ENCODE data around the gene HYAL3.
A peak's percentile ranks its signal among the peaks of the same experiment; 100 is the strongest.
"Not testable (repeated sequence)": the region's sequence is repeated elsewhere in the genome, so short reads cannot be mapped to it uniquely, and the experiment has no call there.

The HYAL3 gene

DNA sequence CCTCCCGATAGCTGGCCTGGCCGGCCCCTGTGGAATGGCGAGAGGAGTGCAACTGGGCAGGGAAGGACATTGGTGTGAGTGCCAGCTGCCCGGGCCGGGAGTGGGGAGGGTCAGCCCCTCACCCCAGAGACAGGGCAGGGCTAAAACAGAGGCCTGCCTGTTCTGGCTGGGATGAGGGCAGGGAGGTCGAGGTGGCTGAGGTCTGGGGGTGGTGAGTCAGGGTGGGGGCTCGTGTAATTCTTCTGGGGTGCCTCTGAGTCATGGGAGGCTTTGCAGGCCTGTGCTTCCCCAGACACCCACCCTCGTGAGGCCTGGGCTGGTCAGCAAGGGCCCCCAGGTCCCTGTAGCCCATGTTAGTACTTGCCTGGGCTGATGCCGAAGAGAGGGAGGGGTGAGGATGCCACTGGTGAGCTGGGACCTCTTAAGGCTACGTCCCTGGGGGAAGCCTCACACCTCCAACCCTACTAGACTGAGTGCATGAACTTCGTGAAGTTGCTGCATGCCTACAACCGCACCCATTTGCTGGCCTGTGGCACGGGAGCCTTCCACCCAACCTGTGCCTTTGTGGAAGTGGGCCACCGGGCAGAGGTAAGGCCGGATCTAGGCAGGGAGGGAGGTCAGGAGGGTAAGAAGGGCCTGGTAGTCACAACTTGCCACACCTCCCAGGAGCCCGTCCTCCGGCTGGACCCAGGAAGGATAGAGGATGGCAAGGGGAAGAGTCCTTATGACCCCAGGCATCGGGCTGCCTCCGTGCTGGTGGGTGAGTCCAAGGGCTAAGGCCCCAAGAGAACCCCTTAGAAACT lies 28.6 kb downstream of the HYAL3 start:
- DNase-seq (ENCODE audit: low read depth in 2 of 2): no peak

DNA sequence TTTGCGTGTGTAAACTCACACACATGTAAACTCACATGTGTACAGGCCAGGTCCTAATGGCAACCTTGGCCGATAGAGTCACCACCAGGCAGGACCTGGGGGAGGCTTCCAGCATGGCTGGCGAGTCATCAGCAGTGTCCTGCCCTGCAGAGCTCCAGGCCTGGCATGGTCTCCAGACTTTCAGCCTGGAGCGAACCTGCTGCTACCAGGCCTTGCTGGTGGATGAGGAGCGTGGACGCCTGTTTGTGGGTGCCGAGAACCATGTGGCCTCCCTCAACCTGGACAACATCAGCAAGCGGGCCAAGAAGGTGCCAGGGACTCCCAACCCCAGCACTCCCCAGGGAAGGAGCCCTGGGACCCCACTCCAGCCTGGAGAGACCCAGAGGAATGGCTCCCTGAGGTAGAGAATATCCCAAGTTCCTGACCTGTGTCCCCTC lies 29.2 kb downstream of the HYAL3 start:
- no peak for DNase-seq (ENCODE audit: low read depth in 2 of 2)

DNA sequence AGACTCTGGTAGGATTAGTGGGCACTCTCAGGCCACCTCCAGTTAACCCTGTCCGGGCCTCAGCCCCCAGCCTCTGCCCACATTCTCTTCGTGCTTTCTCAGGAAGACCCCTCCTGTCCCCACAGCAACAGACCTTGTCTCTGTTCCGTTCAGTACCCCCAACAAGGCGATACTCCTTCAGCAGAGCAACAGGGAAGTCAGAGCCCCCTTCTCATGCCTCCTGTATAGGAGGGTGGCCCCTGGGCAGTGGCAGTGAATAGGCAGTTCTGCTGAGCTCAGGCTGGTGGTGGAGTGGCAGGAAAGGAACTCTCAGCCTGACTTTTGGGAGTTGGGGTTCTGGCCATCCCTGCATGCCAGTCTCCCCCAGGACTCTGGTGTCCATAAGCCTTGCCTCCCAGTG lies 29.7 kb downstream of the HYAL3 start:
- no peak for DNase-seq (ENCODE audit: low read depth in 2 of 2)

DNA sequence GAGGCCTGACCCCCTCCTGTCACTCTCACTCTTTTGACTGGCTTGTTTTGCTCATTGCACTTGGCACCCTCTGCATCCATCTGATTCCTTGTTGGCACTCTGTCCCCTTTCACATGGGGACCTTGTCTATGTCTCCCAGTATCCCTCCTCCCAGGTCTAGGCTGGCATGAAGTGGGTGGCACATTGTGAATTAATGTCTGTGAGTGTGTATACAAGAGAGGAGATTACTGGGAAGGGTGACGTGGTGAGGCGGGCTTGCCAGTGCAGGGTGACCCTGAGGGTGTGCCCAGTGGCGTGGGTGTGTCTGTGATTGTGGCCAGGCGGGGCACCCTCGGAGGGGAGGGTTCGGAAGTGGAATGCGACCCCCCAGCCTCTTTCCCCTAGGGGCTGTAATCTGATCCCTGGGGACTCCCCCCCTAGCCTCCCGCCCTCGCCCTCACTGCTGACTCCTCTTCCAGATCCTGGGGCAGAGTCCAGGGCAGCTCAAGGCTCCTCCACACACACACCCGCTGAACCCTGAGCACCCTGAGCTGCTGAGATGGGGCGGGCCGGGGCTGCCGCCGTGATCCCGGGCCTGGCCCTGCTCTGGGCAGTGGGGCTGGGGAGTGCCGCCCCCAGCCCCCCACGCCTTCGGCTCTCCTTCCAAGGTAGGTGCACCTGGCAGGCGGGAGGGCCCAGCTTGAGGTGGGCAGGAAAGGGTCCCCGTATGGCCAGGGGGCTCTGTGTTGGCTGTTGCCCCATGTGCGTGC lies 30.3 kb downstream of the HYAL3 start, which contains the start of gene SEMA3B:
TSS of gene SEMA3B (plus strand) at position 445 of the 749 bp plus-strand sequence. CDS start at position 539, 94 bp downstream.
- DNase-seq (ENCODE audit: low read depth in 2 of 2): no peak

DNA sequence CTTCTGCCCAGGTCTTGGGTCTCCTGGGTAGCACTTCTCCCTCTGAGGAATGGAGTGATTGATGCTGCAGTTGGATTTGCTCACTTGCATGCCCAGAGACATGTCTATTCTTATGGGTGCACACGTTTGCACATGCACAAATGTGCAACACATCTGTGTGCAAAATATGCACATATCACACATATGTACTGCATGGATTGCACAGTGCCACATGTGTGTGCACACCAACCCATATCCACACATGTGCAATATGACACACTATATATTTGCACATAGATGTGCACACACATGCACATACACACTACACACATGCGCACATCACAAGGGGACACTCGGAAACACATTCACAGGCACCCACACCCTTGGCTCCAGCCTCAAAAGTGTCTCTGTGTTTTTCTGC lies 30.9 kb downstream of the HYAL3 start:
- DNase-seq (ENCODE audit: low read depth in 2 of 2): no peak

DNA sequence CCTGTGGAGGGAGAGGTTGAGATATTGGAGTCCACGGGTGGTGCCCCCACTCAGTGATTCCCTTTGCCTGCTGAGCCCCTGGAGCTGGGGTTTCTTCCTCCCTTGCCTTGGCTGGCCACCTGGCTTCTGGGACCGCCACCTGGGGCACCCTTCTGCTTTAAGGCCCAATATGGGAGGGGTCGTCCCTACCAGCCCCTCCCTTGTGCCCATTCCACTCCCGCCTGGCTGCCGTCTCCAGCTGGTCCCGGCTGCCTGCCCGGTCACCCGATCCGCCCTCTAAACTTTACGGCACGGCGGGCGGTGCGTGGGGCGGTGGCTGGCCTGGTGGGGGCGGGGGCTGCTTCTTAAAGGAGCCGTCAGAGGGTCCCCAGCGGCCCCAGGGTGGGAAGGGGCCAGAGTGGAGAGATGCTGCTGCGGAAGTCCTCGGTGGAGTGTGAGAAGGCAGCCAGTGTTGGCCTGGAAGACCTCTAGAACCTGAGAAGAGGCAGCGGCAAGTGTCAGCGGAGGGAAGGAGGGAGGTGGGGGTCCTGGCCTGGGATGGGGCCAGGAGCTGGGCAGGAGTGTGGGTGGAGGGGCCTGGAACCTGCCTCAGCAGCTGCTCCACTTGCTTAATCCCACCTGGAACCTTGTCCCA lies 31.8 kb downstream of the HYAL3 start:
- no peak for DNase-seq (ENCODE audit: low read depth in 2 of 2)

DNA sequence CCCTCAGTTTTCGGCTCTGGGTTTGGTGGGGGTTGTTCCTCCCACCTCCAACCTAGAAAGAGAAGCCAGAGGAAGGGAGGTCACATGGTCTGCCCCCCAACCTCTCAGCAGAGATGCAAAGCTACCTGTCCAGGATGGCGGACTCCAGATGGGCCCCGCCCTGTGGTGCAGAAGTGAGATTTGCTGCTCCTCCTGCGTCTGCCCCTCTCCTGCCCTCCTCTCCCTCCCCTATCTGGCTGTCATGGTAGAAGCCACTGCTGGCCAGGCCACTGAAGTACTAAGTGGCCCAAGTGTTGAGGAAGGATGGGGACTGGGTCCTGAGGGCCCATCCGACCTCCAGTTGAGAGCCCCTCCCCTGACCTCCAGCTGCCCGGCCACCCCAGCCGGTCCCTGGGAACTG lies 32.4 kb downstream of the HYAL3 start:
- no peak for DNase-seq (ENCODE audit: low read depth in 2 of 2)

DNA sequence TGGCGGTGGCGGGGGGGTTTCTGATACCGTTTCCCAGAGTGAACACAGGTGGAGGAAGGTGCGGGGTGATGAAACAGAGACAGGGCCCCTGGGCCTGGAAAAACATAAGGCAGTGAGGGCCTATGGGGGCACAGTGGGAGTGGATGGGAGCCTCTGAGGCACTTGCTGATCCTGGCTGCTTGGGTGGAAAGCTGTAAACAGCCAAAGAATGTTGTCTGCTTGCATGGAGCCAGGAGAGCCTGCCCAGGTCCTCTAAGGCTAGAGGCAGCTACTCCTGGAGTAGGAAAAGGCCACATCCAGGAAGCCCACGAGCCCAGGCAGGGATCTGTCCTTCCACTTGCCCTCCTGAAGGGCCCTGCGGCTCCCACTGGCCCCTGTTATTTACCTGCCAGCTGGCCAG lies 33.2 kb downstream of the HYAL3 start:
- no peak for DNase-seq (ENCODE audit: low read depth in 2 of 2)

DNA sequence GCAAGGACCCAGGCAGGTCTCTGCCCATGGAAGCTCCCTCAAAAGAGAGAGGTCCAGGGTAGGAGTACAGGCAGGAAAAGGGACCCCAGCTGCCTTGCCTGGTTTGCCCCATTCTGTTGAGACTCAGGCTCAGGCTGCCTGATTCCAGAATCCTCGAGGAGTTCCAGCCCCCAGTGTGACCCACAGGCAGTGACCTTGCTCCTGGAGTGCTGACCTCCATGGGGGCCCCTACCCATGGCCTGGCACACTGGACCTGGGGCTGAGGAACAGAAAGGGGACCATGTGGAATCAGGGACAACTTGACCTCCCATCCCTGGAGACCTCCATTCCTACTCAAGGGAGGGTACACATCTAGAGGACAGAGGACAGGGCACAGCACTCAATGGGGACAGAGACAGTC lies 33.6 kb downstream of the HYAL3 start:
- DNase-seq (ENCODE audit: low read depth in 2 of 2): no peak

DNA sequence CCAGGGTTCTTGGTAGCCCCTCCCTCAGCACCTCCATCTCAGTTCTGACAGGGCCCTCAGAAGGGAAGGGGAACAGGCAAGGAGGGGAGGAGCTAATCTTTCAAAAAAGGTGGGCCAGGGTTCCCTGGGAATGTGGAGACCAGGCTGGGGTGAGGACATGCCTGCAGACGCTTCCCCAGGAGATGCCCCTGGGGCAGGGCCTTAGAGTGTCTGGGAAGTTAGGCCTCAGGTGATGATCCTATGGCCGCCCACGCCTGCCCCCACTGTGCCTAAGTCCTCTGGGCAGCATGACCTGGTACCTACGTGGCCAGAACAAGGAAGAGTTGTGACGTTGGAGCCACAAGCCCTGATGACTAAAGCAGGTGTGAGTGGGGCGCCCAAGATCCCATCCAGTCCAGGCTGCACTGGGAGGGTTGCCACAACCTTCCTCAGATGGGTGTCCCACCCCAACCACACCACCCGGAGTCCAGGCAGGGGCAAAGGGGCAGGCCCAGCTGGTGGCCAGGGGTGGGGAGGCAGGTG lies 34.2 kb downstream of the HYAL3 start:
- no peak for DNase-seq (ENCODE audit: low read depth in 2 of 2)

DNA sequence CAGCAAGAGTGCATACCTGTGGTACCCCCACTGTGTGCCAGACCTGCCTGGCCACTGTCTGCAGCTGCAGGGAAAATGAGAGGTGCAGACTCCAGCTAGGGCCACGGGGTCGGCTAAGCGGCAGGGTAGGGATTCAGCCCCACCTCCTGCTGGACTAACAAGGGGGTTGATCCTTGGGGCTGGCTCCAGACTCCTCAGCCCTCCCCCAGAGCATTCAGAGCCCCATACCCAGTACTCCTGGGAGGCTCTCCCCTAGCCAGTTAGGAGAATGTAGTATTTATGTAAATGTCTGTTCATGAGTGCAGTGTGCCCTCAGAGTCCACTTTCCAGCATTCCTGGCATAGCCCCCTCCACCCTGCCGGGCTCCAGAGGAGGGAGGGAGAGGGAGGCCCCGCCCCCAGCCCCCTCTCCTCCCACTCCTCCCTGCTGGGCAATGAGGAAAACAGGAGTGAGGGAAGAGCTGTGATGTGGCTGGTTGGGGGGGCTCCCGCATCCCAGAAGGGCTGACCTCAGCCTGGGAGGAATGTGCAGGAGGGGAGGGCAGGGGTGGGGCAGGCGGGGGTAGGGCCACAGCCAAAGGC lies 34.7 kb downstream of the HYAL3 start:
- no peak for DNase-seq (ENCODE audit: low read depth in 2 of 2)

DNA sequence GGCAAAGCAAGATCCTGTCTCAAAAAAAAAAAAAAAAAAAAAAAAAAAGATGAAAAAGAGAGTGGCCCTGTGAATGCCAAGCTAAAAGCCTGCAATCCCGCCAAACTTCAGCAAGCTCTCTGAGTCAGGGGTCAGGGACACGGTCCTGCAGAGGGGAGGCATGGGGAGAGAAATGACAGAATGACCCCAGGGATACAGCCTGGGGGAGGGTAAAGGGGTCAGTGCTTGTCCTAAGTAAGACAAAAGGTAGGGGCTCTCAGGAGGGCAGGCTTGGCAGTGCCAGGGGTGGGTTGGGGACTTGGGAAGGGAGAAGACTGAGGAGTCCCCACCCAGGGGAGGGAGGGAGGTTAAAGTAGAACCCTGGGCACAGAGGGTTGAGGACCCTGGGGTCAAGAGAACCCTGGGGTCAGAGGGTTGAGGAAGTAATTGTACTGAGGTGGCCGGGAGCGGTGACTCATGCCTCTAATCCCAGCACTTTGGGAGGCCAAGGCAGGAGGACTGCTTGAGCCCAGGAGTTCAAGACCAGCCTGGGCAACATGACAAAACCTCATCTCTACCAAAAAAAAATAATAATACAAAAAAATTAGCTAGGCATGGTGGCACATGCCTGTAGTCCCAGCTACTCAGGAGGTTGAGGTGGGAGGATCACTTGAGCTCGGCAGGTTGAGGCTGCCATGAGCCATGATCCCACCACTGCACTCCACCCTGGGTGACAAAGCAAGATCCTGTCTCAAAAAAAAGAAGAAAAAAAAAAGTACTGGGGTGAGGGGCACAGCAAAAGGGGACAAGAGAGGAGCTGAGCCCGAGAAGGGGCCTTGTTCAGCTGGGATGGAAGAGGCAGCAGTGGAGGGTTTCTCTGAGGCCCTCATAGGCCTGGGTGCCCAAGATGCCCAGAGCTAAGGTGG lies 35.5 kb downstream of the HYAL3 start:
- no peak for DNase-seq (ENCODE audit: low read depth in 2 of 2)

DNA sequence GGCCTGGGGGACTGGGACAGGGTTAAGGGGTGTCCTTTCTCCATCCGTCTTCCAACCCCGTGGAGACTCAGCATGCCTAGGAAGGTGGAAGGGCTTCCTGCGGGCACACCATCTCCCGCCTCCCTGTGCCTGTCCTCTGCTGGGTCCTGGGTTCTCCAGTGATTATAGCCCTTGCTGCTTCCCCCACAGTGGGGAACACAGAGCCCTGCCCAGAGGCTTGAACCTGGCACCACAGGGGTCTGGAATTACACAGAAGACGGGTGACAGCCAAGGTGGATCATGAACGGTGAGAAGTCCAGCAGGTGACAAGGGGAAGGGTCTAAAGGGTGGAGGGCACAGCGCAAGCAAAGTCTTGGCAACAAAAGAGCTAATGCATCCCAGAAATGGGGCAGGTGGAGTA lies 36.4 kb downstream of the HYAL3 start:
- DNase-seq (ENCODE audit: low read depth in 2 of 2): no peak

DNA sequence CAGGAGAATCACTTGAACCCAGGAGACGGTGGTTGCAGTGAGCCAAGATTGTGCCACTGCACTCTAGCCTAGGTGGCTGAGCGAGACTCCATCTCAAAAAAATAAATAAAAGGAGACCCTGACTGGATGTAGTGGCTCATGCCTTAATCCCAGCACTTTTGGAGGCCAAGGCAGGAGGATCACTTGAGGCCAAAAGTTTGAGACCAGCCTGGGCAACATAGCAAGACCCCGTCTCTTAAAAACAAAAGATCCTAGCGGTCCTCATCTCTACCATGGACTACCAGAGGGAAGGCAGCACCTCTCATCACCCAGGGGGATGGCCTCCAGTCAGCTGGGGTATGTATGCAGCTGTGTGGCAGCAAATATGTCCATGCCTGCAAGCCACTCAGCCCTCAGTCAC lies 37.0 kb downstream of the HYAL3 start:
- not testable (repeated sequence) for DNase-seq (ENCODE audit: low read depth in 2 of 2)

DNA sequence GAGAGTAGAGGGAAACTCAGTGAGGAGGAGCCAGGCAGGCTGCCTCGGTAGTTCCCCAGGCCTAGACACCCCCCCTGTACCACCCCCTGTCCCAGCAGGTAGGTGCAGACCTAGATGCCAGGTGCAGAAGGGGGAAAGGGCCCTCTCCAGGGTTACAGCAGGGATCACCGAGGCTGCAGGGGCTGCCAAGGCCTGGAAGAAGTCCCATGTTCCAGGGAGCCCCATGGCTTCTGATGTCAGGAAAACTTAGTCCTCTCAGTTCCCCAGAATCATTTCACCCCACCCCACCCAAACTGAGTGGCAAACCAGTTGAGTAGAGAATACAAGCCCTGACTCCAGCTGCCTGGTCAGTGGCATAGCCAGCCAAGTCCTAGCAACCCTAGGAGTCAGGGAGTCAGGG lies 37.7 kb downstream of the HYAL3 start:
- DNase-seq (ENCODE audit: low read depth in 2 of 2): no peak

DNA sequence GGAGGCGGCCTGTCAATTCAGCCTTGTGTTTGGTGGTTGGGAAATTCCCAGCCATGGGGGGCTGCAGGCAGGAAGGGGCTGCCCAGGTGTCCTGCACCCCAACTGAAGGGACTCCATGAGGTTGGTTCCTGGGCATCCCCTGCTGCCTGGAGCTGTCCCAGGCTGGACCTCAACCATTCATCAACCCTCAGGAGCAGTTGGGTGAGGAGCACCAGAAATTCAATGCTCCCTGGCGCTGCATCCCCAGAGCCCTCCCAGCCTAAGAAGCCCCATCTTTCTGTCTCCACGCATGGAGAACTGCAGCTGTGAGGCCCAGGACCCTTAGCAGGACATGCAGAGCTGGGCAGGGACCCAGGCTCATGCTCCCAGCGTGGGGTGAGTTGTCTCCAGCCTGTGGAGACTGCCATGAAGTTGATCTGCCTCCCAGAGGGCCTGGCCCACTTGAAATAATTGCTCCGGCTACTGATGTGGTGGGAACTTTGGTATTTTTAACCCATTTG lies 38.2 kb downstream of the HYAL3 start:
- DNase-seq (ENCODE audit: low read depth in 2 of 2): no peak

DNA sequence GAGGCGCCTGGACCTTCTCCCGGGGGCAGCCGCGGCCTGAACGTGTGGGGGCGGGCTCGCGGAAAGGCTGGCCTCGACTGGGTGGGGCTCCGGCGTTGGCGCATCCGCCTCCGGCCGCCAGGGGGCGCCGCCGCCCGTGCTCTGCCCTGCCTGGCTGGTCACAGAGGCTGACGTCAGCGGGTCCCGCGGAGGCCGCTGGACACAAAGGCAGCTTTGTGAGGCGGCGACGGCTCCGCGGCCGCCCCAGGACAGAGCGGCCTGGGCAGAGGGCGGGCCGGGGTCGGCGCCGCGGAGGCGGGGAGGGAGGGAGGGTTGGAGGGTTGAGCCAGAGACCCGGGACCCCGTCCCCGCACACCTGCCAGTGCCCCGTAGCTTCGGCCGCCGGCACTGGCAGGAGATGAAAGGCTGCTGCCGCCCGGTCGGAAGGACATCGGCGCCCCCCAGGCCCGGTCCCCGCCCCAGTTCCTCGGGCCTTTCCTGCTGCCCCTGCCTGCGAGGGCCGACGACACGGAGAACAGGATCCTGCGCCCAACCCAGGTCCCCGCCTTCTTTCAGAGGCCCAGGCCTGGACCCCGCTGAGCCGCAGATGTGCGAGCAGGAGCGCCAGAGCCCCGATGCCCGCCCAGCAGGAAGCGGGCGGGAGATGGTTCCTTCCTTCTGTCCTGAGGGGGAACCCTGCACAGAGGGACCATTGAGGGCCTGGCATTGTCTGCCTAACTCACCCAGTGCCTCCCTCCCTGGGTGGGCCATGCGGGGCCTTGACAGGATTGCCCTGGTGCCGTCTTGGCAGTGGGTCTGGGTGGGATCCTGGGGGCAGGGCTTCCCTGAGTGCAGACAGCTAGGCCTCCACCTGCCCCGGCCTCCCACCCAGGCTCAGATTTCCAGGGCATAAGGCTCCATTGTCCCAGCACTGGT lies 38.9 kb downstream of the HYAL3 start:
- peak; percentile 53 to 62 for DNase-seq (ENCODE audit: low read depth in 2 of 2)

DNA sequence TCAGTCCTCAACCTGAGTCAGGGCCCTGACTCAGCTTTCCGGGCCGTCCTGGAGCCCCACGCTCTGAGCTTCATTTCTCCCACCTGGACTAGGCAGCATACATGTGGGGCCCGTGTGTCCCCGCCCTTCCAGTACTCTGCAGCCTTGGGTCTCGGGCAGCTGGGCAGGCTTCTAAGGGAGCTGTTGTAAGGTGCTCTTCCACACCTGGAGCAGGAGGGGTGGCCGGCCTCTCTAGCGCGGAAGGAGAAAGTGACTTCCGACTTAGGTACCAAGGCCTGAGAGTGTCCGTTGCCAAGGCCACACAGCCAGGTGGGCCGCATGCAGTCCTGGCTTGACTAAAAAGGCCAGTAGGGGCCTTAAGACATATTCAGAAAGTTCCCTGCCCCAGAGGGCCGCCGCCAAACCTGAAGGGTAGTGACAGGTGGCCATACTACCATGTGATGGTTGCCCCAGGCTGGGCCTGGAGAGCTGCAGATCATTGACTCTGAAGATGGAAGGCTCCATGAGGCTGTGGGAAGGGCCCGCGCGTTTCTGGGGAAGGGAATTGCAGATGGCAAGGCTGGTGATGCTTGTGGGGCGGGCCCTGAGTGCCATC lies 39.7 kb downstream of the HYAL3 start:
- DNase-seq (ENCODE audit: low read depth in 2 of 2): no peak

DNA sequence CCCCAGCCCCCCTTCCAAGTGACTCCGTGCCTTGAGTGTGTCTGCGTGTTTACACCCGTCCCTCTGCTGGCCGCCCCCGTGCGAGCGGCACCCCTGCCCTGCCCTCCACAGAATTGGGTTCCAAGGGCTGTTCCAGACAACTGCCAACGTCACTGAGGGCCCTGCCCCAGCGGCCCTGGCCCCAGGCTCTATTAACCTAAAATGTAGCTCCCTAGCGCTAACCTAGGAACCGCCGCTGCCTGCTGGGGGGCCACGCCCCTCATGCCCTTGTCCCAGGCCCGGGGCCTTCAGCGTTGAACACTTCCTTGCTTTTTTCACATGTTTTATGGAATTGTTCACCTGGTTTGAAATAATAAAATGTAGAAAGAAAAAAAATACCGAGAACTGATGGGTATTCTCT lies 40.2 kb downstream of the HYAL3 start:
- DNase-seq (ENCODE audit: low read depth in 2 of 2): no peak
